Right atrium auricular region (tissue), 2 donors: ENCODE data around the gene SPATC1L. TPM values are rescaled to one million over a fixed set of nuclear protein-coding genes. Genes with fewer than 3 reads are reported as not detected.
"Not testable (repeated sequence)": the region's sequence is repeated elsewhere in the genome, so short reads cannot be mapped to it uniquely, and the experiment has no call there.

Source experiments
- DNase-seq: peaks from one replicate; pipeline ENCODE4 v3.0.0-alpha.2; 2019; ENCODE audit warnings: low spot score
- H3K27ac ChIP-seq, 2 donors: fragments of 200-600 bp; sonication (generic); 1 replicate in 1 of 2; 2 replicates in 1 of 2; pipeline ENCODE4 v1.5.1; 2016 to 2019
- H3K27me3 ChIP-seq, 2 donors: fragments of 200-600 bp; sonication (generic); one replicate each; pipeline versions ENCODE4 v1.5.1 to v1.6.0; 2017 to 2019
- H3K36me3 ChIP-seq: fragments of 200-600 bp; sonication (generic); one replicate; pipeline ENCODE4 v1.5.1; 2016
- H3K4me1 ChIP-seq, 2 donors: fragments of 200-600 bp; sonication (generic); one replicate each; pipeline versions ENCODE4 v1.5.1 to v1.6.0; 2017 to 2019
- H3K4me3 ChIP-seq, 2 donors: fragments of 200-600 bp; sonication (generic); 1 replicate in 1 of 2; 2 replicates in 1 of 2; pipeline ENCODE4 v1.5.1; 2017 to 2019; ENCODE audit warnings: mild to moderate bottlenecking in 1 of 2, moderate library complexity in 1 of 2
- H3K9me3 ChIP-seq, 2 donors: fragments of 200-600 bp; sonication (generic); one replicate each; pipeline ENCODE4 v1.5.1; 2019
- total RNA-seq, 2 donors: library from RNA; depleted of rRNA; stranded (reverse); fragments of >200 nt; gene quantifications; one replicate each; pipeline ENCODE4 v1.1.0, GENCODE V29; 2016
- TF ChIP-seq, protein P1 (sequence below), 2 donors: fragments of 200-600 bp; sonication (generic); IDR thresholded peaks; one replicate each; pipeline ENCODE4 v1.5.1; 2019; ENCODE audit warnings: antibody characterized with exemption in 2 of 2

The SPATC1L gene
- total RNA-seq, 2 donors from 2014 or later = 8.7 to 12.5 TPM

DNA sequence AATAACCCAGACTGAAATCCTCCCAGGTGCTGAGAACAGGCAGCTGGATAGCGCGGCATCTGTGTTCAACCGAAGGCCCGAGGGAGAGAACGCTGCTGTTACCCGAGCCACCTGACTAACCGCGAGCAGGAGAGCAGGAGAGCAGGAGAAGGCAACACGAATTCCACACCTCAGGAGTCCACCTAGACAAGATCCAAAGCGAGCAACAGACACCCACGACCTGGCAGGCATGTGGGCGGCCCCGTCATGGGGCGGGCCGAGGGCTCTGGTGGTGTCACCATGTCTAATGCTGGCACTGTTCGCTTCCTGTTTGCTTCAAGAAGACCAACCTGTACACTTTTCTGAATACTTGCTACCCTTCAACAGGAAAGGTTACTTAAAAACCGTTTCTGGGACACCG, 20.9 kb upstream of the SPATC1L start:
- Histone ChIP-seq H3K27ac (no peak overlapping the region), H3K27me3 (no peaks in the 10 kb centered on the region), H3K4me3 (no peak overlapping the region), H3K4me1 (no peaks in the 10 kb centered on the region), H3K36me3 (peaks cover 69% of the 10 kb centered on the region), H3K9me3 (no peaks in the 10 kb centered on the region)
- TF ChIP-seq, protein P1, sequence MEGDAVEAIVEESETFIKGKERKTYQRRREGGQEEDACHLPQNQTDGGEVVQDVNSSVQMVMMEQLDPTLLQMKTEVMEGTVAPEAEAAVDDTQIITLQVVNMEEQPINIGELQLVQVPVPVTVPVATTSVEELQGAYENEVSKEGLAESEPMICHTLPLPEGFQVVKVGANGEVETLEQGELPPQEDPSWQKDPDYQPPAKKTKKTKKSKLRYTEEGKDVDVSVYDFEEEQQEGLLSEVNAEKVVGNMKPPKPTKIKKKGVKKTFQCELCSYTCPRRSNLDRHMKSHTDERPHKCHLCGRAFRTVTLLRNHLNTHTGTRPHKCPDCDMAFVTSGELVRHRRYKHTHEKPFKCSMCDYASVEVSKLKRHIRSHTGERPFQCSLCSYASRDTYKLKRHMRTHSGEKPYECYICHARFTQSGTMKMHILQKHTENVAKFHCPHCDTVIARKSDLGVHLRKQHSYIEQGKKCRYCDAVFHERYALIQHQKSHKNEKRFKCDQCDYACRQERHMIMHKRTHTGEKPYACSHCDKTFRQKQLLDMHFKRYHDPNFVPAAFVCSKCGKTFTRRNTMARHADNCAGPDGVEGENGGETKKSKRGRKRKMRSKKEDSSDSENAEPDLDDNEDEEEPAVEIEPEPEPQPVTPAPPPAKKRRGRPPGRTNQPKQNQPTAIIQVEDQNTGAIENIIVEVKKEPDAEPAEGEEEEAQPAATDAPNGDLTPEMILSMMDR (IDR thresholded peaks at IDR 0.05) = no peak
- DNase-seq = no peak

DNA sequence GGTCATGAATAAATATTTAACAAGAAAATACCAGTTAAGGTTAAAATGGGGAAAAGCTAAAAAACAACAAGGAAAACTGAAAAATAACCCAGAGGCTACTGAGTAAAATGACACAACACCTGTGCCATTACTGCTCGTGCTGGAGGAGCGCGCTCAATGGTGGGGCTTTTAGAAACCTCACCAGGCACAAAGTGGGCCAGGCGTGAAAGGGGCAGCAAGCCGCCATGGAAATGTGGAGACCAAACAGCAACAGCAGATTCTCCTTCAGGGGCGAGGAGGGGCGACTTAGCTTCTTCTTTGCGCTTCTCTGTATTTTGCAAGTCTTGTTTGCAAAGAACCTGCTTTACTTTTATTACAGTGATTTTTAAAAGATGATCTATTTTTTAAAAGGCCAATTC, 18.9 kb upstream of the SPATC1L start:
- Histone ChIP-seq H3K27ac (peak overlapping the region in 1 of 2 donors; percentile 27), H3K36me3 (peaks cover 60% of the 10 kb centered on the region), H3K4me3 (no peak overlapping the region), H3K27me3 (no peaks in the 10 kb centered on the region), H3K9me3 (no peaks in the 10 kb centered on the region), H3K4me1 (no peaks in the 10 kb centered on the region)
- DNase-seq = no peak
- TF ChIP-seq, protein P1 (IDR thresholded peaks at IDR 0.05) = no peak

DNA sequence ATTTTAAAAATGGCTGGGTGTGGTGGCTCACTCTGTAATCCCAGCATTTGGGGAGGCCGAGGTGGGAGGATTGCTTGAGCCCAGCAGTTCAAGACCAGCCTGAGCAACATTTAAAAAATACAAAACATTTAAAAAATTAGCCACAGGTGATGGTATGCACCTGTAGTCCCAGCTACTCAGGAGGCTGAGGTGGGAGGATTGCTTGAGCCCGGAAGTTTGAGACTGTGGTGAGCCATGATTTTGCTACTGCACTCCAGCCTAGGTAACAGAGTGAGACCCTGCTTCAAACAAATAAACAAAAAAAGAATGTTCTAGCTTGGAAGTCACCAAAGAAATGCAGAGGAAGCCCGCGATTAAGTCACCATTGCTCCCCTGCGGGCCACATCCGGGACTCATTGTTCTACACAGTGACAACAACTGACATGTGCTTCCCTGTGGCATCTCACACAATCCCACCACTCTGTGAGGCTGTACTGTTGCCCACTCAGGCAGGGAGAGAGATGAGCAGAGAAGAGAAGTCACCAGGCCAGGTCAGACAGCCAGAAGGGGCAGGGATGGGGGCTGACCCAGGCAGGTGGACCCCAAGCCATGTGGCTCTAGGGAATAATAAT, 18.4 kb upstream of the SPATC1L start:
- Histone ChIP-seq H3K4me3 (no peak overlapping the region), H3K36me3 (peaks cover 61% of the 10 kb centered on the region), H3K27me3 (no peaks in the 10 kb centered on the region), H3K4me1 (no peaks in the 10 kb centered on the region), H3K27ac (peak overlapping the region in 1 of 2 donors; percentile 31), H3K9me3 (no peaks in the 10 kb centered on the region)
- no peak for DNase-seq
- TF ChIP-seq, protein P1 (IDR thresholded peaks at IDR 0.05) = no peak

DNA sequence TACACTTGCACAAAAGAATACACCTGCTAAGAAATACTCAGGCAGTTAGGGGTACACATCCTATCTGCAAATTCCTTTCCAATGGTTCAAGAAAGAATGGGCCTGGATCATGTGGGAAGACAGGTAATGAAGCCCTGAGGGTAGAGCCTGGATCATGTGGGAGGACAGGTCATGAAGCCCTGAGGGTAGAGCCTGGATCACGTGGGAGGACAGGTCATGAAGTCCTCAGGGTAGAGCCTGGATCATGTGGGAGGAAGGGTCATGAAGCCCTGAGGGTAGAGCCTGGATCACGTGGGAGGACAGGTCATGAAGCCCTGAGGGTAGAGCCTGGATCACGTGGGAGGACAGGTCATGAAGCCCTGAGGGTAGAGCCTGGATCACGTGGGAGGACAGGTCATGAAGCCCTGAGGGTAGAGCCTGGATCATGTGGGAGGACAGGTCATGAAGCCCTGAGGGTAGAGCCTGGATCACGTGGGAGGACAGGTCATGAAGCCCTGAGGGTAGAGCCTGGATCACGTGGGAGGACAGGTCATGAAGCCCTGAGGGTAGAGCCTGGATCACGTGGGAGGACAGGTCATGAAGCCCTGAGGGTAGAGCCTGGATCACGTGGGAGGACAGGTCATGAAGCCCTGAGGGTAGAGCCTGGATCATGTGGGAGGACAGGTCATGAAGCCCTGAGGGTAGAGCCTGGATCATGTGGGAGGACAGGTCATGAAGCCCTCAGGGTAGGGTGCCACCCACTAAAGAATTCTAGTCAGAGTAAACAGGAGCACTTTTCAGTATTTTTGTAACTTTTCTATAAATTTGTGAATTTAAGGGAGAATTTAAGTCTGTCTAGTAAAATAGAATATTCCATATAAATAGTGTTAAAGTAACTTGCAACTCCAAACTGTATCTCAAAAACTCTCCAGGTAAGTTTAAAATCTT, 16.9 kb upstream of the SPATC1L start:
- H3K27me3 ChIP-seq, H3K4me1 ChIP-seq, H3K27ac ChIP-seq, DNase-seq, H3K9me3 ChIP-seq, H3K4me3 ChIP-seq: not testable (repeated sequence)
- H3K36me3 ChIP-seq = peaks cover 61% of the 10 kb centered on the region

DNA sequence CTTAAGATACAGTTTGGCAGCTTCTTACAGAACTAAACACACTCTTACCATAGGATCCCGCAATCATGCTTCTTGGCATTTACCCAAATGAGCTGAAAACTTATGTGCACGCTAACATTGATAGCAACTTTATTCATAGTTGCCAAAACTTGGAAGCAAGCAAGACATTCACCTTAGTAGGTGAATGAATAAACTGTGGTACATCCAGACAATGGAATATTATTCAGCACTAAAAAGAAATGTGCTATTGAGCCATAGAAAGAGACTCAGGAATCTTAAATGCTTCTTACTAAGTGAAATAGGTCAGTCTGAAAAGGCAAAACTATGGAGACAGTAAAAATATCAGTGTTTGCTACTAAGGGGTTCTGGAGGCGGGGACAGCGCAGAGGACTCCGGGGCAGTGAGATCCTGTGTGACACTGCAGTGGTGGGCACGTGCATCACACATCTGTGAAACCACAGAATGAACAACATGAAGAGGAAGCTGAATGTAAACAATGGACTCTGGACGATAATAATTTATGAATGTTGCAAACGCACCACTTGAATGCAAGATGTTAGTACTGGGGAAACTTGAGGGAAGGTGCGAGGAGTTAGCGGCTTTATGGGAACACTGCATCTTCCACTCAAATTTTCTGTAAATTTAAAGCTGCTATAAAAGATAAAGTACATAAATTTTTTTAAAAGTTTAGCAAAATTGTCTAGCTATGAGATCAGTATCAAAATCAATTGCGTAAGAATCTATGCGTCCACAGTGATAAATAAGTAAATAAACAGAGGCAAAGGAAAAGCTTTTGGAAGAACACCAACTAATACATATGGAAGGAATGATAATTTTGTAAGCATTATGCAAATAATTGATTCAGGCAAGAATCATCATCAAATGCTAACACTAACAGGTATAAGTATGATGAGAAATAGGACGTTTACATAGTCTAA, 15.4 kb upstream of the SPATC1L start:
- TF ChIP-seq, protein P1 (IDR thresholded peaks at IDR 0.05) = no peak
- no peak overlapping the region for H3K27ac ChIP-seq
- no peaks in the 10 kb centered on the region for H3K4me1 ChIP-seq
- no peak overlapping the region for H3K4me3 ChIP-seq
- no peak for DNase-seq
- H3K36me3 ChIP-seq = peaks cover 61% of the 10 kb centered on the region
- no peaks in the 10 kb centered on the region for H3K9me3 ChIP-seq
- no peaks in the 10 kb centered on the region for H3K27me3 ChIP-seq
